ENCODE results near the gene ARRDC1.
A peak's percentile ranks its signal among the peaks of the same experiment; 100 is the strongest.
"Not testable (repeated sequence)": the region's sequence is repeated elsewhere in the genome, so short reads cannot be mapped to it uniquely, and the experiment has no call there.

ARRDC1 gene

GRCh38 chr9:137589441-137590122, 15.9 kb upstream of the ARRDC1 start:
- Histone ChIP-seq H3K36me3 (ENCODE audit: control insufficient read depth, insufficient read depth, low read length) (peaks cover 4% of the 10 kb centered on the region), H3K4me1 (ENCODE audit: control insufficient read depth, insufficient read depth, low read length) (peaks cover 31% of the 10 kb centered on the region)

GRCh38 chr9:137590123-137590468, 15.4 kb upstream of the ARRDC1 start:
- no peak overlapping the region for H3K4me3 ChIP-seq (ENCODE audit: low read length)
- peaks cover 31% of the 10 kb centered on the region for H3K4me1 ChIP-seq (ENCODE audit: control insufficient read depth, insufficient read depth, low read length)
- H3K9ac ChIP-seq (ENCODE audit: low read length) = no peak overlapping the region
- H3K27me3 ChIP-seq (ENCODE audit: control insufficient read depth, insufficient read depth, low read length) = no peaks in the 10 kb centered on the region
- no peaks in the 10 kb centered on the region for H3K9me3 ChIP-seq (ENCODE audit: control insufficient read depth, low read length)
- peaks cover 4% of the 10 kb centered on the region for H3K36me3 ChIP-seq (ENCODE audit: control insufficient read depth, insufficient read depth, low read length)

More at GRCh38 chr9:137589441-137590122, 15.9 kb upstream of the ARRDC1 start:
- H3K9me3 ChIP-seq (ENCODE audit: control insufficient read depth, low read length) = no peaks in the 10 kb centered on the region
- no peaks in the 10 kb centered on the region for H3K27me3 ChIP-seq (ENCODE audit: control insufficient read depth, insufficient read depth, low read length)
- peak overlapping the region; percentile 63 for H3K9ac ChIP-seq (ENCODE audit: low read length)
- H3K4me3 ChIP-seq (ENCODE audit: low read length) = no peak overlapping the region

DNA sequence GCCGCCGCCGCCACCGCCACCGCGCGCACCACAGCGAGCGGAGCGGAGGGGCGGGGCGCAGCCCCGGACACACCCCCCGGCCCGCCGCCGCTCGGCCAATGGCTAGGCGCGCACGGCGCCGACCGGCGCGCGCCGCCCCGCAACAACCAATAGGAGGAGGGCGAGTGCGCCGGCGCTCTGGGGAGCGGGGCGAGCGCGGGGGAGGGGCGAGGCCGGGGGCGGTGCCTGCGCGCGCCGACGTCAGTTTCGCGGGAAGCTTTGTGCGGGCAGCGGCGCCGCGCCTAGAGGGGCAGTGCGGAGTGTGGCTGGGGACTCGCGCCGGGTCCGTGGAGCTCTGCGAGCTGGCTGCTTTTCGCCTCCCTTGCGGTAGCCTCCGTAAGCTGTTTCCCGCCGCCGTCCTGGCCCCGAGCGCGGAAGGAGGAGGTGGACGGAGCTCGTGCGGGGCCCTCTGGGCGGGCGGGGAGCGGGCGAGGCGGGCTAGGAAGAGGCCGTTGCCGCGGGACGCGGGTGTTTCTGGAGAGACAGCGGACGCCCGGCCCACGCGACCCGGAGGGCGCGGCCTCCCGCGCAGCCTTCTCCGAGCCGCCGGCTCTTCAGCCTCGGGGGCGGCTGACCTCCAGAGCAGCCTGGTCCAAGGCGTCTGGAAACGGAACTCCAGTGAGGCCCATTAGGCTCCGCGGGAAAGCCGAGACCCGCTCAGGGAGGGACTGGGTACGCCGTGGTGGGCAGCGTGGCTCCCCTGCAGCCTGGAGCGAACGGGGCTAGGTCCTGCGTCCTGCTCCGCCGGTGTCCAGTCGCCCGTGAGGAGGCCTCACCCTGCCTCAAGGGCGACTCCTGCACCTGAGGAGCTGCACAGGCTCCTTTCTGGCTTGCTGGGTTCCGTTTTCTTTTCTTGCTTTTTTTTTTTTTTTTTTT, 14.8 kb upstream of the ARRDC1 start, which contains the start of gene ZMYND19:
TSS of gene ZMYND19 (minus strand) at position 44 of the 915 bp plus-strand sequence. CDS start 249 bp downstream, outside the sequence.
- Histone ChIP-seq H3K9ac (ENCODE audit: low read length) (peak within 1 kb of the TSS; percentile 64), H3K27me3 (ENCODE audit: control insufficient read depth, insufficient read depth, low read length) (no peaks in the 10 kb centered on the region), H3K4me1 (ENCODE audit: control insufficient read depth, insufficient read depth, low read length) (peaks cover 31% of the 10 kb centered on the region), H3K36me3 (ENCODE audit: control insufficient read depth, insufficient read depth, low read length) (peaks cover 4% of the 10 kb centered on the region), H3K9me3 (ENCODE audit: control insufficient read depth, low read length) (no peaks in the 10 kb centered on the region), H3K4me3 (ENCODE audit: low read length) (no peak within 1 kb of the TSS)

- H3K9ac ChIP-seq (ENCODE audit: low read length) = no peak overlapping the region
These were observed 12.7 kb upstream of the ARRDC1 start for GRCh38 chr9:137592767-137593166.

GRCh38 chr9:137593176-137593575, 12.3 kb upstream of the ARRDC1 start:
- Histone ChIP-seq H3K4me3 (ENCODE audit: low read length) (no peak overlapping the region), H3K4me1 (ENCODE audit: control insufficient read depth, insufficient read depth, low read length) (peaks cover 31% of the 10 kb centered on the region), H3K9me3 (ENCODE audit: control insufficient read depth, low read length) (no peaks in the 10 kb centered on the region), H3K9ac (ENCODE audit: low read length) (no peak overlapping the region), H3K36me3 (ENCODE audit: control insufficient read depth, insufficient read depth, low read length) (no peaks in the 10 kb centered on the region), H3K27me3 (ENCODE audit: control insufficient read depth, insufficient read depth, low read length) (no peaks in the 10 kb centered on the region)

More at GRCh38 chr9:137592767-137593166, 12.7 kb upstream of the ARRDC1 start:
- peaks cover 31% of the 10 kb centered on the region for H3K4me1 ChIP-seq (ENCODE audit: control insufficient read depth, insufficient read depth, low read length)
- H3K36me3 ChIP-seq (ENCODE audit: control insufficient read depth, insufficient read depth, low read length) = no peaks in the 10 kb centered on the region
- no peaks in the 10 kb centered on the region for H3K9me3 ChIP-seq (ENCODE audit: control insufficient read depth, low read length)
- H3K27me3 ChIP-seq (ENCODE audit: control insufficient read depth, insufficient read depth, low read length) = no peaks in the 10 kb centered on the region
- no peak overlapping the region for H3K4me3 ChIP-seq (ENCODE audit: low read length)

DNA sequence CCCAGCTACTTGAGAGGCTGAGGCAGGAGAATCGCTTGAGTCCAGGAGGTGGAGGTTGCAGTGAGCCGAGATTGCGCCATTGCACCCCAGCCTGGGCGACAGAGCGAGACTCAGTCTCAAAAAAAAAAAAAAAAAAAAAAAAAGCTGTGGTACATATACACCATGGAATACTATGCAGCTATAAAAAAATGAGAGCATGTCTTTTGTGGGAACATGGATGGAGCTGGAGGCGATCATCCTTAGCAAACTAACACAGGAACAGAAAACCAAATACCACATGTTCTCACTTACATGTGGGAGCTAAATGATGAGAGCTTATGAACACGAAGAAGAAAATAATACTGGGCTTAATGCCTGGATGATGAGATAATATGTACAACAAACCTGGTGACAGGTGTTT, 8.9 kb upstream of the ARRDC1 start:
- H3K9ac ChIP-seq (ENCODE audit: low read length); H3K36me3 ChIP-seq (ENCODE audit: control insufficient read depth, insufficient read depth, low read length); H3K9me3 ChIP-seq (ENCODE audit: control insufficient read depth, low read length); H3K27me3 ChIP-seq (ENCODE audit: control insufficient read depth, insufficient read depth, low read length); H3K4me3 ChIP-seq (ENCODE audit: low read length): not testable (repeated sequence)
- H3K4me1 ChIP-seq (ENCODE audit: control insufficient read depth, insufficient read depth, low read length) = peaks cover 20% of the 10 kb centered on the region

DNA sequence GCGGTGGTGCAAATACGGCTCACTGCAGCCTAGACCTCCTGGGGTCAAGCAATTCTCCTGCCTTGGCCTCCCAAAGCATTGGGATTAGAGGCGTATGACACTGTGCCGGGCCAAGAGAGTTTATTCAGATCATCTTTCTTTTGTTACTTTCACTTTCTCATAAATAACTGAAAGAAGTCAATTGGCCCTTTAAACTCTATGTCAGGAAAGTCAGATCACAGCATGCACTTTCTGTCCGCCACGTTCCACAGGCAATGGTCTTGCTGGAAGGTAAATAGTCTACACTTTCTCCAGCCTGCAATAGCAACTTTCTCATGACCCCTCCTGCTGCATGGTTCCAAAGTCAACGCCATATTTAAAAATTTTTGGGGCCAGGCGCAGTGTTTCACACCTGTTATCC, 6.5 kb upstream of the ARRDC1 start:
- Histone ChIP-seq H3K4me1 (ENCODE audit: control insufficient read depth, insufficient read depth, low read length) (peaks cover 3% of the 10 kb centered on the region), H3K27me3 (ENCODE audit: control insufficient read depth, insufficient read depth, low read length) (no peaks in the 10 kb centered on the region), H3K36me3 (ENCODE audit: control insufficient read depth, insufficient read depth, low read length) (no peaks in the 10 kb centered on the region), H3K9ac (ENCODE audit: low read length) (no peak overlapping the region), H3K9me3 (ENCODE audit: control insufficient read depth, low read length) (no peaks in the 10 kb centered on the region), H3K4me3 (ENCODE audit: low read length) (no peak overlapping the region)

DNA sequence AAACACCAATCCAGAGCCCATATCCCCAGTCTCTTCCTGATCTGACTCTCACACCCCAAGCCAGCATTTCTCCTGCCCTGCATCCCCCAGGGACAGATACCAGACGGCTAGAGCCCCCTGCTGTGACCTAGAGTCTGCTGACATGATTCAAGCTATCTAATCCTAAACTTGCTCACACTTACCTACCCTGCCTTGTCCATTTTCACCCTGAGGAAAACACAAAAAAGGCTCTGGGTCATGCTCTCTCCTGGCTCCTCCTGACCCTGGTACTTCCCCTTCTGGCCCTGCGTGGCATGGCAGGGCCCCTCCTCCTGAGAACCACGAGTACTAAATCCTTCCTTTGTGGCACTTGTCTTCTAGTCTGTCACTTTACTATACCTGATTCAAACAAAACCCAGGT, 2.8 kb upstream of the ARRDC1 start:
- Histone ChIP-seq H3K27me3 (ENCODE audit: control insufficient read depth, insufficient read depth, low read length) (no peaks in the 10 kb centered on the region), H3K9ac (ENCODE audit: low read length) (no peak overlapping the region), H3K36me3 (ENCODE audit: control insufficient read depth, insufficient read depth, low read length) (no peaks in the 10 kb centered on the region), H3K4me1 (ENCODE audit: control insufficient read depth, insufficient read depth, low read length) (peaks cover 16% of the 10 kb centered on the region), H3K4me3 (ENCODE audit: low read length) (no peak overlapping the region), H3K9me3 (ENCODE audit: control insufficient read depth, low read length) (no peaks in the 10 kb centered on the region)

- Histone ChIP-seq H3K27me3 (ENCODE audit: control insufficient read depth, insufficient read depth, low read length) (no peaks in the 10 kb centered on the region), H3K4me1 (ENCODE audit: control insufficient read depth, insufficient read depth, low read length) (peaks cover 22% of the 10 kb centered on the region), H3K9me3 (ENCODE audit: control insufficient read depth, low read length) (no peaks in the 10 kb centered on the region), H3K4me3 (ENCODE audit: low read length) (no peak overlapping the region), H3K9ac (ENCODE audit: low read length) (no peak overlapping the region), H3K36me3 (ENCODE audit: control insufficient read depth, insufficient read depth, low read length) (peaks cover 3% of the 10 kb centered on the region)
These were observed 1.6 kb upstream of the ARRDC1 start for GRCh38 chr9:137603879-137604278.

DNA sequence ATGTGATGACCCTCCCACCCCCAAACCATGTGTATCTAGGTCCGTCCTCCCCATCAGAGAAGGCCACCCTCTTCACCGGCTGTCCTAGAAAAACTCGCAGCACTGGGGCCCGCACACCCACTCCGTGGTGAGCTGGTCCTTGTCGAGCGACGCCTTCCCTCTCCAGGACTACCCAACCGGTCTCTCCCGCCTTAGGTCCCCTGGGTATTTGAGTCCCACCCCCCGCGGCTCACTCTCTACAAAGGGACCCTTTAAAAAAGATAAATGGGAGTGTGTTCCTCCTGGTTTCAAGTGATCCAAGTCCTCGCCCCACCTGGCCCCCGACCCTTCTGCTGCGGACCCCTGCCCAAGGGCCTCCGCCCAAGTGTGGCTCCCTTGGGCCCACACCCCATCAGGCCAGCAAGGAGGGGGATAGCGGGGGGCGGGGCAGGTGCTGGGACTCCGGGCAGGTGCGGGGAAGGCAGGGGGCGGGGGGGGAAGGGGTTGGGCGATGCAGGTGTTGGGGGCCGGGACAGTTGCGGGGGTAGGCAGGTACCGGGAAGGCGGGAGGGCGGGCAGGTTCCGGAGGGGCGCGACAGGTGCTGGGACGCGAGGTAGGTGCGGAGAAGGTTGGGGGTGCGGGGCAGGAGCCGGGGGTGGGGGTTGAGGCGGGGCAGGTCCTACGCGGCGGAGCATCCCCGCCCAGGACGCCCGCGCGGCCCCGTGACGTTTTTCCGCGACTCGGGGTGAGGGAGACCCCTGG, 970 bp upstream of the ARRDC1 start:
- Histone ChIP-seq H3K9ac (ENCODE audit: low read length) (no peak overlapping the region), H3K9me3 (ENCODE audit: control insufficient read depth, low read length) (no peaks in the 10 kb centered on the region), H3K4me3 (ENCODE audit: low read length) (no peak overlapping the region), H3K27me3 (ENCODE audit: control insufficient read depth, insufficient read depth, low read length) (no peaks in the 10 kb centered on the region), H3K4me1 (ENCODE audit: control insufficient read depth, insufficient read depth, low read length) (peaks cover 22% of the 10 kb centered on the region), H3K36me3 (ENCODE audit: control insufficient read depth, insufficient read depth, low read length) (peaks cover 3% of the 10 kb centered on the region)

- Histone ChIP-seq H3K9ac (ENCODE audit: low read length) (peak overlapping the region; percentile 80), H3K4me1 (ENCODE audit: control insufficient read depth, insufficient read depth, low read length) (peaks cover 27% of the 10 kb centered on the region)
These were observed 627 bp downstream of the ARRDC1 start for GRCh38 chr9:137606005-137606621.

More at GRCh38 chr9:137606005-137606621, 627 bp downstream of the ARRDC1 start:
- Histone ChIP-seq H3K36me3 (ENCODE audit: control insufficient read depth, insufficient read depth, low read length) (peaks cover 3% of the 10 kb centered on the region), H3K4me3 (ENCODE audit: low read length) (peak overlapping the region; percentile 75), H3K27me3 (ENCODE audit: control insufficient read depth, insufficient read depth, low read length) (no peaks in the 10 kb centered on the region), H3K9me3 (ENCODE audit: control insufficient read depth, low read length) (no peaks in the 10 kb centered on the region)

Measured in mucosa of stomach (tissue), 1 donor.